Activated CD8-positive, alpha-beta memory T cell treated with anti-CD3 and anti-CD28 coated beads for 36 hours (primary cell): ENCODE results near the gene PARK7. TPM values are rescaled to one million over a fixed set of nuclear protein-coding genes. Genes with fewer than 3 reads are reported as not detected.

Experiments
- CTCF ChIA-PET: fragments of 350-600 bp; sonication (Branson Sonifier 250); formaldehyde crosslinking; loops from one replicate; lab custom pipeline; 2021; ENCODE audit warnings: antibody characterized with exemption; lab: Charles Lee
- POLR2A ChIA-PET: fragments of 350-600 bp; sonication (Branson Sonifier 250); formaldehyde crosslinking; loops from one replicate; lab custom pipeline; 2021; ENCODE audit warnings: antibody characterized with exemption; lab: Charles Lee
- total RNA-seq, 2 experiments: library from RNA; stranded (reverse); gene quantifications; one replicate each; pipeline ENCODE4 v1.2.3, GENCODE V29; 2021

PARK7 gene
- total RNA-seq, 2 experiments from 2014 or later, result 605 to 606 TPM

- POLR2A ChIA-PET, result no interaction called here
- CTCF ChIA-PET, result interaction anchor here (0.7 to 2.6 kb wide), 6 partner anchors 17 to 338 kb away, joined by 3 to 10 read pairs (median 3); no protein-coding TSS in a partner anchor
Measured at GRCh38 chr1:8013800-8014199, 52.3 kb downstream of the PARK7 start.

DNA sequence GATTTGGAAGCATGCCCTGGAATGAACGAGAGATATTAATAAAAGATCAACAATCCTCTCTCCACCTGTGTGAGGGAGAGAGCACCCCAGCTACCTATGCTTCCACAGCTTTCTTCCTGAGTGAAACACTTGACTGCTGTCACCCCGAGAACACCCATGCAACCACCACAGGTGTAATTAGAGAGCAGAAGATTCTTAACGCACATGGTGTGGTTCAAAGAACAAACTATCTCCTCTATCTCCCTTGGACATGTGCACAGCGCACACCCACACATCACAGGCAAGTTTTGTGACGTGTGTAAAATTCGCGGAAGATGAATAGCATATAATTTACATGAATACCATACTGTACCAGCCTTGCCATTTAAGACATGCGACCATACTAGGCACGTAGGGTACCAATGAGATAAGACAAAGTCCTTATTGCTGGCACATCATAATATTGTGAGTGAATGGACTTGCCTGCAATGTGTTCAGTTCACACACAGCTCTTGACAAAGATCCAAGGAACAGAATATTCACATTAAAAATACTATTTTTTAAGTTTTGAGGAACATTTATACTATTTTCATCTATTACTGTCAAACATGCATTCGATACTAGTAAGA is 53.0 kb downstream of the PARK7 start:
- CTCF ChIA-PET, result interaction anchor here (0.8 to 2.6 kb wide), 17 partner anchors 13 to 806 kb away, joined by 3 to 10 read pairs (median 4); no protein-coding TSS in a partner anchor

DNA sequence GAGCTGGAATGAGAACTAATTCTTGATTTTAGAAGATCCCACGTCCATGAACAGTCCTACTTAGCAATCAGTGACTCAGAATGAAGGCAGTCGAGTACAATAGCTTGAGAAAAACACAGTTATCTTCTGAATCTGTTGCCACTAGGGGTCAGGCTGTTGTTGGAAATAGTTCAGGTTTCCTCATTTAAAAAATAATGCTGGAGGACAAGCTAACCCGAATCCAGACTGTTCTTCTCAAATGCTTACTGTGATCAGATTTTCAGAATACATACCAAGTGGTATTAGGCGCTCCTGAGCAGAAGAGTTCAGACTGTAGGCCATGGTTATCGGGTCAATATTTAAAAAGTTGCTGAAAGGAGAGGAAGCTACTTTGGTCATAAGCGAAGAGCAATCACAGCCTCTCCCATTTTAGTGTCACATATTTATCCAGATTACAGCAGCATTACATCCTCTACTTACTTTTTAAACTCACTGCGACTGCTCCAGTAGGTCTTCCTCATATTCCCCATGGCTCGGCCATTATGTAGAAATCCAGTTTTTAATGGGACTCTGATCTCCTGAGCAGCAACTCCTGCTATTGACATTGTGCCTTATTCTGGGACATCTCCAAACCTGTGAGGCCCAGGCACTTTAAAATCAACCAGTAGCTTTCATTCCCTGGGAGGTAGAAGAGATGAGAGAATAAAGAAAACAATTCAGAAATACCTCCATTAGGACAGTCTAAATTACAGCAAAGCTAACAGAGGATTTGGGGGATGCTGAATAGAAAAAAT is 53.7 kb downstream of the PARK7 start:
- POLR2A ChIA-PET, result no interaction called here

More for the DNA sequence above, 53.0 kb downstream of the PARK7 start:
- POLR2A ChIA-PET, result no interaction called here

DNA sequence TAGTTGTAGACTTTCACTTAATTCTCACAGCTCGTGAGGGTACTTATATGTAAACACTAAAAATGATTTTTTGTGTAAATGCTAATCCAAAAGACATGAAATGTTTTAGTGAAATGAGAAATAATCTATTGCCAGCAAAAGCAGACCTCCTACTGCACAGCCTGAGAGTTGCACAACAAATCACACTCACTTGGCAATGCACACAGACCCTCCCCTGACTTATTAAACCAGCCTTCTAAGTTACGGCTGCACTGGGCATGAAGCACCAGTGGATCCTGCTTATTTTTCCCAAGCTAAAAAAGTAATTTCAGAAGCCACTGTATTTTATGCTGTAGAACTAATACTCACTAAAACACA is 54.3 kb downstream of the PARK7 start:
- POLR2A ChIA-PET, result no interaction called here

More for the DNA sequence above, 53.7 kb downstream of the PARK7 start:
- CTCF ChIA-PET, result interaction anchor here (0.7 to 2.6 kb wide), 20 partner anchors 12 to 805 kb away, joined by 3 to 10 read pairs (median 4); no protein-coding TSS in a partner anchor

DNA sequence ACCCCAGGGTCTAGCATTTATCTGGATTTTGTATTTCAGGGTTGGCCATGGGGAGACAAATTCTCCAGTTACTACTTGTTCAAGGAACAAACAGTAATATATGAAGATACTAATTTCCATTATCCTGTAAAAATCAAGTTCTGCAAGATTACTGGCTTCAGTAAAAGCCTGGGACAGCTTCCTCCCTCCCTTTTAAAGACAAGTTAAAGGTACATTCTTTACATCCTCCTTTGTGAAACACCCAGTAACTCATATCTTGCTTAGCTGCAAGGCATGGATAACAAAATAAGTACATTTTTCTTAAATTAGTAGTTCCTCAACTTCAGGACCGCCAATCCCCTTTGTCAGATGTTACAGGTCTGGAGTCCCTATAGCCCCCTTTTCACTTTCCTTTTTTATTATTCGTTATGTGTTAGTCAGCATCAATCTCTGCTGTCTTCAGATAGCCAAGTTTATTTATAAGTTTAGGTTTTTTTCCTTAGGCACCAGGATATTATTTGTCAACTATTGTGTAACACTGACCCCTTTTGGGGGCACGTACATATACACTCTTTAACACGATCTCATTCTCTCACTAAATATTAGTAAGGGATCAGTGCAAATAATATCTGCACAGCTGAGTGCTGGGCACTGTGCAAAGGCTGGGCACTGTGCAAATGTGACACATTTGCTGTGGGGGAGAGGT is 54.8 kb downstream of the PARK7 start:
- ChIA-PET POLR2A (no interaction called here), CTCF (interaction anchor here (1.1 to 2.6 kb wide), 10 partner anchors 15 to 343 kb away, joined by 3 to 10 read pairs (median 5); no protein-coding TSS in a partner anchor)

More for the DNA sequence above, 54.3 kb downstream of the PARK7 start:
- CTCF ChIA-PET, result interaction anchor here (0.7 to 2.6 kb wide), 16 partner anchors 12 to 805 kb away, joined by 3 to 10 read pairs (median 4); no protein-coding TSS in a partner anchor

GRCh38 chr1:8016895-8017241 is 55.4 kb downstream of the PARK7 start:
- POLR2A ChIA-PET, result no interaction called here
- CTCF ChIA-PET, result interaction anchor here (0.9 to 1.9 kb wide), 5 partner anchors 15 to 333 kb away, joined by 3 to 8 read pairs (median 3); no protein-coding TSS in a partner anchor

DNA sequence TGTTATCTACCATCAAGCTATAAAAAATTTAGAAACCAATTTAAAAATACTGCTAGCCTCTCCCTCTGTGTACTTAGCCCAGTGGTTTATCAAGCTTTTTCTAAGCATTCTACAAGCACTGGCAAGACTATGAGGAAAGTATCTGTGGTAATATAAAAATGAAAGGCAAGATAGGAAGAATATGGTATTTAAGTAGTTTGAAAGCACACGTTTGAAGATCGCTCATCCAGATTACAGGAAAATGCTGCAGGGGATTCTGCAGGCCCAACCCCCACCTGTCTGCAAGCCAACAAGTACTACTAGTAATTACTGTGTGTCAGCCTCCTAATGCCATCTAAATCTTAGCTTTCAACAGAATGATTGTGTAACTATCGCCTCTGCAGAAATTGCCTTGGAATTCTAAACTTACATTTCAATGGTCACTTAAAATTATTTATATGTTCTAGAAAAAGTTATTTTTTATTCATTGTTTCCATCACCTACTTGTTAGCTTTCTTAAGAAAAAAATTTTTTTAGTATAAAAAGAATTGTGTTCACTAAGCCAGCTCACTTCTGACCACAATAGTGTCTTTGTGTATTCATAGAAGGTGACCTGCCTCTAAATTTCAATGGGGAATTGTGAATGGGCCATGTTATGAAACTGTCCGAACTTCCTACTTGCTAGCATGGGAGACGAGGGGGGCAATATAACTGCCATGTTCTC is 56.1 kb downstream of the PARK7 start:
- ChIA-PET CTCF (interaction anchor here (0.9 to 1.9 kb wide), 8 partner anchors 8 to 332 kb away, joined by 3 to 8 read pairs (median 3); no protein-coding TSS in a partner anchor), POLR2A (no interaction called here)

DNA sequence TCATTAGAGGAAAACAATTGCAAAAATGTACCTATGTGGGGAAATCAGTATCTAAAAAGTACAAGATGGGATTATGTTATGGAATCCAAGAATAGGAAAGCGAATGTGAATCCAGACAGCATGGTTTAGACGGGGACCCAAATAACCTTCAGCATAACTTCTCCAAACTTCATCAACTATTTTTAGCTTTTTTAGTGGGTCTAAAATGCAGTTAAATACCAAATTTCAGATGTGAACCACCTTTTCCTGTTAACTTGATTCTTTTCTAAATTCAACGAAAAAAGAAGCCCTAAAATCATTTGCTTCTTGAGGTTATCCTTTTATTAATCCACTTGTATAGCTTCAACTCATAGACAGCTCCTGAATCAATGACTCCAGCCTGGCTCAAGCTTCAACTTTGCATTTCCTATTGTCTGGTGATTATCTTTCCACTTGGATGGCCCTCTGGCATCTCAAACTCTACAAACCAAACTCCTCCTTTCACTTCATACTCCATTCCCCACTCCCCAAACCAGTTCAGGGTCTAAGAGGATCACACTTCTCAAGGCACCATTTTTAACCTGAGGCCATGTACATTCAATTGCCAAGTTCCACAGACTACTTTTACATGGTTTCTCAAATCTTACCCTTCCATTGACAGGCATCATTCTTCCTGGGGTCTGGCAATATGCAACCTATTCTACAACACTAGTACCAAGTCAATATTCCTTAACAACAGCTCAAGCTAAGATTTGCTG is 57.1 kb downstream of the PARK7 start:
- POLR2A ChIA-PET, result interaction anchor here (0.7 kb wide), 1 partner anchor 1366 kb away, joined by 6 read pairs; no protein-coding TSS in a partner anchor

GRCh38 chr1:8019229-8019620 is 57.7 kb downstream of the PARK7 start:
- ChIA-PET CTCF (interaction anchor here (0.8 to 1.6 kb wide), 3 partner anchors 9 to 21 kb away, joined by 3 to 4 read pairs (median 3); no protein-coding TSS in a partner anchor), POLR2A (no interaction called here)

More for the DNA sequence above, 57.1 kb downstream of the PARK7 start:
- CTCF ChIA-PET, result interaction anchor here (1.0 to 1.9 kb wide), 4 partner anchors 9 to 295 kb away, joined by 3 to 8 read pairs (median 3); no protein-coding TSS in a partner anchor

- POLR2A ChIA-PET, result no interaction called here
- CTCF ChIA-PET, result interaction anchor here (0.8 kb wide), 1 partner anchor 20 kb away, joined by 4 read pairs; no protein-coding TSS in a partner anchor
Measured at GRCh38 chr1:8020032-8020431, 58.5 kb downstream of the PARK7 start.

- ChIA-PET POLR2A (no interaction called here), CTCF (no interaction called here)
Measured at GRCh38 chr1:8021676-8022266, 60.3 kb downstream of the PARK7 start.

DNA sequence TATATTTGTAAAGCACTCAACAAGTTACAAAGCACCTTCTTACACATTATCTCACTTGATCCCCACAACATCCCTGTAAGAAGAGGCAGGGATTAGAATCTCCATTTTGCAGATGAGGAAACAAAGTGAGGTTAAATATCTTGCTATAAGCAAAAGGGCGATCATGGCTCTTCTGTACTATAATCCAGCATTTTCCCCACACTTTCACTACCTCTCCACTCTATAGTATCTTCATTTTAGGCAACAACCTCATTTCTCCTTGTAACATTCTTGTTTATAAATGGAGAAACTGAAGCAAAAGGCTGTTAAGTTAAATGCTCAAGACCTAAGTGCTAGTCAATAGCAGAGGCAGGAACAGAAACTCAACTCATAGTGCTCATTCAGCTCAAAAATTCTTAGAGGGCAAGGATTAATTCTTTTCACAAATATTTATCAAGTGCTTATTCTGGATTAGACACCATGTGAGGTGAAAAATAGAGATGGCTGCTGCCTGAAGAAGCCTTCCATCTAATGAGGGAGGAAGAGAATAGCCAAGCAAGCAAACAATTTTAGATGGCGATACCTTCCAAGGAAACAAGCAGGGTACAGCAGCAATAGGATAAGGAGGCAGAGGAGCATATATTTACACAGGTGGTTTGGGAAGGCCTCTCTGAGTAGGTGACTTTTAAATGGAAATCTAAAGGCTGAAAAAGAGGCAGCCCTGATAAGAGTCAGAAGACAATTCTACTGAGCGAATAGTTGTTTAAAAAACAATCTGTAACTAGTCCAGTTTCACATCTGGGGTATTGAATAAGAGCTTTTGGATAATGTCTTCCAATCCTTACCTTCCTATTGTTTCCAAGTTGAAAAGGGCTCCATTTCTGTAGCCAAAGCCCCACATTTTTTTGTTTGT is 61.1 kb downstream of the PARK7 start:
- CTCF ChIA-PET, result no interaction called here
- POLR2A ChIA-PET, result no interaction called here

- ChIA-PET CTCF (no interaction called here), POLR2A (no interaction called here)
Measured at GRCh38 chr1:8023287-8023994, 61.9 kb downstream of the PARK7 start.

DNA sequence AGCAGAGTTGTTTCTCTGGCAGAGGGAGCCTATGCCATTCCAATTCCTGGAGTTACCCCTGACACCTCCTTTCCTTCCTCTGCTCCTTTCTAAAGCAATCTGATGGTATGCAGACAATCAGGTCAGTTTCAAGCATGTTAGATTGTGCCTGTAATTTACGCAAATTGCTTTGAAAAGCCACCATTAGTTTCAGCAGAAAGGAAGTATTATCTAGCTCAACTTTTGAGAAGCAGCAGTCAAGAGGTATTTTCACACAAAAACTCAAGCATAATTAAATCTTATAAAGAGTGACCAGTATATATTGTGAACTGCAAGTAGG is 62.4 kb downstream of the PARK7 start:
- ChIA-PET POLR2A (no interaction called here), CTCF (no interaction called here)

DNA sequence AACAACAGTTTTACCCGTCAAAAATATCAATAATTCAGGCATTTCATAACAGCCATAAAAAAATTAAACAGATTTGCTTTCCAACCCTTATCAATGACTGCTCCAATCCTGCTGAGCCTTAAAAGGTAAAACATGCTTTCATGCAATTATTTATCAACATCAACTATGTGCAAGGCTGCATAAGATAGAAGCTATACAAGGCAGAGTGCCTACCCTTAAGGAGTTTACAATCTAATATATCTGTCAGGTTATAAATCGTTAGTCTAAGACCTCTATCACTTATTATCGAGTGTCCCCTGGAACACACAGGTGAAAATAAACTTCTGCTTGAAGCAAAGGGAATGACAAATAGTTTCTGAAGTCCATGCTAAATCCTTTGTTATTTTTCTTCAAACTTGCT is 62.8 kb downstream of the PARK7 start:
- POLR2A ChIA-PET, result no interaction called here

DNA sequence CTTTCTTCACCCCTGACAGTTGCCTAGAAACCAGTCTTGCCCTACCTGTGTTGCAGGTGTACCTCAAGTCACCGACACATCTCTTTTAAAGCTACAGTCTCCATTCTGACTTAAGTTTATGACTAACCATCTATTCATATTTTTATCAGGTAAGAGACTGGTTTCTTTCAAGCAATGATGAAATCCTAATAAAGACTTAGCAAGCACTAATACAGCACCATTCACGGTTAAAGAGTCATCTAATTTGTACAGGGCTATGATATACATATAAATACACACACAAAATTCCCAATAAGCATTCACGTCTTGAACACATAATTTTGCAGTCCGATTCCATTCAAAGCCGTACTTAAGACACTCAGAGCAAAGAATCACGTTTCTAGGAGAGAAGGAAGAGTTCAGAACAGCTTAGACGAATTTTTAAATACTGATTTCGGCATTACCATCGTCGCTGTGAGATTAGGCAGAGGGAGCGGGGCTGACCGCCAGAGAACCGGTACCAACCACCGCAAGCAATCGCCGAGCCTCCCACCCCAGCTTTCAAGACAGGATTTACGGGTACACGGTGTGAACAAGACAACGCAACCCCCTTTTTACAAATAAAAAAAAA is 63.7 kb downstream of the PARK7 start:
- POLR2A ChIA-PET, result interaction anchor here (0.5 kb wide), 1 partner anchor 324 kb away, joined by 4 read pairs; no protein-coding TSS in a partner anchor
- CTCF ChIA-PET, result interaction anchor here (0.6 kb wide), 1 partner anchor 21 kb away, joined by 5 read pairs; no protein-coding TSS in a partner anchor

More for the DNA sequence above, 62.8 kb downstream of the PARK7 start:
- CTCF ChIA-PET, result interaction anchor here (0.6 kb wide), 1 partner anchor 21 kb away, joined by 5 read pairs; no protein-coding TSS in a partner anchor
